ENCODE measurements around the gene GRPEL1. TPM values are rescaled to one million over a fixed set of nuclear protein-coding genes. Genes with fewer than 3 reads are reported as not detected.
"Not testable (repeated sequence)": the region's sequence is repeated elsewhere in the genome, so short reads cannot be mapped to it uniquely, and the experiment has no call there.

GRPEL1 gene
- polyA plus RNA-seq, 4 donors, result 27.6 to 36.8 (median 31.3) TPM

- Histone ChIP-seq H3K4me1 (ENCODE audit: control insufficient read depth in 3 of 3, insufficient read depth in 2 of 3, low read depth in 1 of 3, low read length in 2 of 3) (no peaks in the 10 kb centered on the region), H3K27me3 (ENCODE audit: control insufficient read depth in 3 of 3, insufficient read depth in 3 of 3, low read length in 3 of 3) (peaks cover 0 to 7% (median 0%) of the 10 kb centered on the region in 3 donors), H3K27ac (ENCODE audit: low read depth in 1 of 3, low read length in 2 of 3) (no peak overlapping the region), H3K9me3 (ENCODE audit: control insufficient read depth in 2 of 2, insufficient read depth in 1 of 2, low read depth in 1 of 2, low read length in 1 of 2) (peaks cover 0 to 10% of the 10 kb centered on the region in 2 donors), H3K4me3 (ENCODE audit: low read depth in 1 of 3, low read length in 3 of 3) (no peak overlapping the region), H3K36me3 (ENCODE audit: control insufficient read depth in 3 of 3, insufficient read depth in 2 of 3, low read depth in 1 of 3, low read length in 3 of 3) (no peaks in the 10 kb centered on the region)
- 9 to 21% (median 14%) methylated on average over 1 of the region's 1 CpG for WGBS, 3 donors
- FAIRE-seq (no peak), DNase-seq (no peak)
These were observed 18.5 kb upstream of the GRPEL1 start for GRCh38 chr4:7086384-7086783.

GRCh38 chr4:7084564-7084961 lies 16.7 kb upstream of the GRPEL1 start:
- peak in 1 of 2 donors; percentile 21 for DNase-seq
- H3K27me3 ChIP-seq (ENCODE audit: control insufficient read depth in 3 of 3, insufficient read depth in 3 of 3, low read length in 3 of 3); H3K36me3 ChIP-seq (ENCODE audit: control insufficient read depth in 3 of 3, insufficient read depth in 2 of 3, low read depth in 1 of 3, low read length in 3 of 3); H3K9me3 ChIP-seq (ENCODE audit: control insufficient read depth in 2 of 2, insufficient read depth in 1 of 2, low read depth in 1 of 2, low read length in 1 of 2); H3K4me1 ChIP-seq (ENCODE audit: control insufficient read depth in 3 of 3, insufficient read depth in 2 of 3, low read depth in 1 of 3, low read length in 2 of 3); FAIRE-seq; H3K27ac ChIP-seq (ENCODE audit: low read depth in 1 of 3, low read length in 2 of 3): not testable (repeated sequence)
- peak overlapping the region in 1 of 3 donors; percentile 30 for H3K4me3 ChIP-seq (ENCODE audit: low read depth in 1 of 3, low read length in 3 of 3)
- WGBS, 3 donors, result 7 to 40% (median 16%) methylated on average over 9 of the region's 9 CpGs

GRCh38 chr4:7083597-7084563 lies 16.0 kb upstream of the GRPEL1 start:
- Histone ChIP-seq H3K9me3 (ENCODE audit: control insufficient read depth in 2 of 2, insufficient read depth in 1 of 2, low read depth in 1 of 2, low read length in 1 of 2) (peaks cover 0 to 10% of the 10 kb centered on the region in 2 donors), H3K36me3 (ENCODE audit: control insufficient read depth in 3 of 3, insufficient read depth in 2 of 3, low read depth in 1 of 3, low read length in 3 of 3) (no peaks in the 10 kb centered on the region), H3K27me3 (ENCODE audit: control insufficient read depth in 3 of 3, insufficient read depth in 3 of 3, low read length in 3 of 3) (peaks cover 0 to 7% (median 0%) of the 10 kb centered on the region in 3 donors), H3K4me3 (ENCODE audit: low read depth in 1 of 3, low read length in 3 of 3) (peak overlapping the region in 1 of 3 donors; percentile 30), H3K27ac (ENCODE audit: low read depth in 1 of 3, low read length in 2 of 3) (no peak overlapping the region), H3K4me1 (ENCODE audit: control insufficient read depth in 3 of 3, insufficient read depth in 2 of 3, low read depth in 1 of 3, low read length in 2 of 3) (no peaks in the 10 kb centered on the region)
- 52 to 65% (median 63%) methylated on average over 9 of the region's 9 CpGs for WGBS, 3 donors
- DNase-seq (peak in 1 of 2 donors; percentile 25), FAIRE-seq (no peak)

GRCh38 chr4:7079909-7080308 lies 12.0 kb upstream of the GRPEL1 start:
- 77 to 88% (median 79%) methylated on average over 2 of the region's 2 CpGs for WGBS, 3 donors
- H3K27ac ChIP-seq (ENCODE audit: low read depth in 1 of 3, low read length in 2 of 3); H3K4me1 ChIP-seq (ENCODE audit: control insufficient read depth in 3 of 3, insufficient read depth in 2 of 3, low read depth in 1 of 3, low read length in 2 of 3); FAIRE-seq; H3K27me3 ChIP-seq (ENCODE audit: control insufficient read depth in 3 of 3, insufficient read depth in 3 of 3, low read length in 3 of 3); DNase-seq; H3K4me3 ChIP-seq (ENCODE audit: low read depth in 1 of 3, low read length in 3 of 3); H3K9me3 ChIP-seq (ENCODE audit: control insufficient read depth in 2 of 2, insufficient read depth in 1 of 2, low read depth in 1 of 2, low read length in 1 of 2); H3K36me3 ChIP-seq (ENCODE audit: control insufficient read depth in 3 of 3, insufficient read depth in 2 of 3, low read depth in 1 of 3, low read length in 3 of 3): not testable (repeated sequence)

- not testable (repeated sequence) for H3K36me3 ChIP-seq (ENCODE audit: control insufficient read depth in 3 of 3, insufficient read depth in 2 of 3, low read depth in 1 of 3, low read length in 3 of 3); FAIRE-seq; H3K4me1 ChIP-seq (ENCODE audit: control insufficient read depth in 3 of 3, insufficient read depth in 2 of 3, low read depth in 1 of 3, low read length in 2 of 3); H3K27ac ChIP-seq (ENCODE audit: low read depth in 1 of 3, low read length in 2 of 3); H3K9me3 ChIP-seq (ENCODE audit: control insufficient read depth in 2 of 2, insufficient read depth in 1 of 2, low read depth in 1 of 2, low read length in 1 of 2); DNase-seq; H3K4me3 ChIP-seq (ENCODE audit: low read depth in 1 of 3, low read length in 3 of 3); H3K27me3 ChIP-seq (ENCODE audit: control insufficient read depth in 3 of 3, insufficient read depth in 3 of 3, low read length in 3 of 3)
These were observed 11.6 kb upstream of the GRPEL1 start for GRCh38 chr4:7079483-7079882.

- no peak overlapping the region for H3K4me3 ChIP-seq (ENCODE audit: low read depth in 1 of 3, low read length in 3 of 3)
- H3K27me3 ChIP-seq (ENCODE audit: control insufficient read depth in 3 of 3, insufficient read depth in 3 of 3, low read length in 3 of 3), result peaks cover 0 to under 1% (median 0%) of the 10 kb centered on the region in 3 donors
- no peaks in the 10 kb centered on the region for H3K4me1 ChIP-seq (ENCODE audit: control insufficient read depth in 3 of 3, insufficient read depth in 2 of 3, low read depth in 1 of 3, low read length in 2 of 3)
- no peak for FAIRE-seq
- no peak overlapping the region for H3K27ac ChIP-seq (ENCODE audit: low read depth in 1 of 3, low read length in 2 of 3)
- 83 to 88% (median 84%) methylated on average over 5 of the region's 5 CpGs for WGBS, 3 donors
- H3K9me3 ChIP-seq (ENCODE audit: control insufficient read depth in 2 of 2, insufficient read depth in 1 of 2, low read depth in 1 of 2, low read length in 1 of 2), result no peaks in the 10 kb centered on the region
- no peak for DNase-seq
- no peaks in the 10 kb centered on the region for H3K36me3 ChIP-seq (ENCODE audit: control insufficient read depth in 3 of 3, insufficient read depth in 2 of 3, low read depth in 1 of 3, low read length in 3 of 3)
These were observed 10.2 kb upstream of the GRPEL1 start for GRCh38 chr4:7078025-7078424.

- DNase-seq (no peak), FAIRE-seq (no peak)
- no peak overlapping the region for H3K4me3 ChIP-seq (ENCODE audit: low read depth in 1 of 3, low read length in 3 of 3)
- H3K27ac ChIP-seq (ENCODE audit: low read depth in 1 of 3, low read length in 2 of 3), result no peak overlapping the region
- WGBS, 3 donors, result 90 to 93% (median 90%) methylated on average over 12 of the region's 12 CpGs
- no peaks in the 10 kb centered on the region for H3K36me3 ChIP-seq (ENCODE audit: control insufficient read depth in 3 of 3, insufficient read depth in 2 of 3, low read depth in 1 of 3, low read length in 3 of 3)
- H3K27me3 ChIP-seq (ENCODE audit: control insufficient read depth in 3 of 3, insufficient read depth in 3 of 3, low read length in 3 of 3), result no peaks in the 10 kb centered on the region
- H3K4me1 ChIP-seq (ENCODE audit: control insufficient read depth in 3 of 3, insufficient read depth in 2 of 3, low read depth in 1 of 3, low read length in 2 of 3), result no peaks in the 10 kb centered on the region
- H3K9me3 ChIP-seq (ENCODE audit: control insufficient read depth in 2 of 2, insufficient read depth in 1 of 2, low read depth in 1 of 2, low read length in 1 of 2), result no peaks in the 10 kb centered on the region
These were observed 9.5 kb upstream of the GRPEL1 start for GRCh38 chr4:7077371-7077770.

GRCh38 chr4:7076696-7077082 lies 8.8 kb upstream of the GRPEL1 start:
- Histone ChIP-seq H3K9me3 (ENCODE audit: control insufficient read depth in 2 of 2, insufficient read depth in 1 of 2, low read depth in 1 of 2, low read length in 1 of 2) (no peaks in the 10 kb centered on the region), H3K4me1 (ENCODE audit: control insufficient read depth in 3 of 3, insufficient read depth in 2 of 3, low read depth in 1 of 3, low read length in 2 of 3) (no peaks in the 10 kb centered on the region), H3K27me3 (ENCODE audit: control insufficient read depth in 3 of 3, insufficient read depth in 3 of 3, low read length in 3 of 3) (no peaks in the 10 kb centered on the region), H3K27ac (ENCODE audit: low read depth in 1 of 3, low read length in 2 of 3) (no peak overlapping the region), H3K4me3 (ENCODE audit: low read depth in 1 of 3, low read length in 3 of 3) (no peak overlapping the region), H3K36me3 (ENCODE audit: control insufficient read depth in 3 of 3, insufficient read depth in 2 of 3, low read depth in 1 of 3, low read length in 3 of 3) (no peaks in the 10 kb centered on the region)
- no peak for FAIRE-seq
- DNase-seq, result no peak
- WGBS, 3 donors, result 60 to 69% (median 65%) methylated on average over 6 of the region's 6 CpGs

Measured in small intestine (tissue), 7 donors.